HG03520 (cell line): Measurements from ENCODE around the gene FAM184A.
"Not testable (repeated sequence)": the region's sequence is repeated elsewhere in the genome, so short reads cannot be mapped to it uniquely, and the experiment has no call there.

Source experiments
- ATAC-seq: cut with Tn5 transposase; IDR thresholded peaks from one replicate; pipeline ENCODE4 v1.9.1; 2021; ENCODE audit warnings: mild to moderate bottlenecking, moderate library complexity; ENCODE audit not compliant: unreplicated experiment

FAM184A gene

DNA sequence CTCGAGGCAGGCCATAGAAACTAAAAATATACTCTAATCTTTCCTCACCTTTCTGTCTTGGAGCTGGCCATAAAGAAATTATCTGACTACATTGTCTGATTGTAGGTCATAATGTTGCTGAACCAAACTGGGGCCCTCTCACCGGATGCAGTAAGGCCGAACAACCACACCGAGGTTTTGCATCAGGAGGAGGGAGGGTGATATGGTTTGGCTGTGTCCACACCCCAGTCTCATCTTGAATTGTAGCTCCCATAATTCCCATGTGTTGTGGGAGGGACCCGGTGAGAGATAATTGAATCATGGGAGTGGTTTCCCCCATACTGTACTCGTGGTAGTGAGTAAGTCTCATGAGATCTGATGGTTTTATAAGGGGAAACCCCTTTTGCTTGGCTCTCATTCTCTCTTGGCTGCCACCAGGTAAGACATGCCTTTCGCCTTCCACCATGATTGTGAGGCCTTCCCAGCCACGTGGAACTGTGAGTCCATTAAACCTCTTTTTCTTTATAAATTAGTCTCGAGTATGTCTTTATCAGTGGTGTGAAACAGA lies 19.4 kb upstream of the FAM184A start:
- not testable (repeated sequence) for ATAC-seq

- no peak for ATAC-seq
Measured at GRCh38 chr6:119096721-119097565, 18.5 kb upstream of the FAM184A start.

GRCh38 chr6:119090256-119090655 lies 11.8 kb upstream of the FAM184A start:
- ATAC-seq = no peak

- ATAC-seq = no peak
Measured at GRCh38 chr6:119084784-119085183, 6.3 kb upstream of the FAM184A start.

DNA sequence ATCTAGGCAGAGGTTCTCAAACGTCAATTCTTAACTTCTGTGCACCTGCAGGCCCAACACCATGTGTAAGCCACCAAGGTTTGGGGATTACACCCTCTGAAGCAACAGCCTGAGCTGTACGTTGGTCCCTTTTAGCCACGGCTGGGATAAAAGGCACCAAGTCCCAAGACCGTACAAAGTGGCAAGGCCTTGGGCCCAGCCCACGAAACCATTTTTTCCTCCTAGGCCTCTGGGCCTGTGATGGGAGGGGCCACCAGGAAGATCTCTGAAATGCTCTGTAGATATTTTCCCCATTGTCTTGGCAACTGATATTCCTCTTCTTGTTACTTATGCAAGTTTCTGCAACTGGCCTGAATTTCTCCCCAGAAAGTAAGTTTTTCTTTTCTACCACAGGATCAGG lies 4.5 kb upstream of the FAM184A start:
- no peak for ATAC-seq

- no peak for ATAC-seq
Measured at GRCh38 chr6:119079283-119079809, 882 bp upstream of the FAM184A start.

GRCh38 chr6:119077643-119078375 lies 655 bp downstream of the FAM184A start:
- ATAC-seq = peak; percentile 18

- ATAC-seq = no peak
Measured at GRCh38 chr6:119077391-119077642, 1.1 kb downstream of the FAM184A start.

DNA sequence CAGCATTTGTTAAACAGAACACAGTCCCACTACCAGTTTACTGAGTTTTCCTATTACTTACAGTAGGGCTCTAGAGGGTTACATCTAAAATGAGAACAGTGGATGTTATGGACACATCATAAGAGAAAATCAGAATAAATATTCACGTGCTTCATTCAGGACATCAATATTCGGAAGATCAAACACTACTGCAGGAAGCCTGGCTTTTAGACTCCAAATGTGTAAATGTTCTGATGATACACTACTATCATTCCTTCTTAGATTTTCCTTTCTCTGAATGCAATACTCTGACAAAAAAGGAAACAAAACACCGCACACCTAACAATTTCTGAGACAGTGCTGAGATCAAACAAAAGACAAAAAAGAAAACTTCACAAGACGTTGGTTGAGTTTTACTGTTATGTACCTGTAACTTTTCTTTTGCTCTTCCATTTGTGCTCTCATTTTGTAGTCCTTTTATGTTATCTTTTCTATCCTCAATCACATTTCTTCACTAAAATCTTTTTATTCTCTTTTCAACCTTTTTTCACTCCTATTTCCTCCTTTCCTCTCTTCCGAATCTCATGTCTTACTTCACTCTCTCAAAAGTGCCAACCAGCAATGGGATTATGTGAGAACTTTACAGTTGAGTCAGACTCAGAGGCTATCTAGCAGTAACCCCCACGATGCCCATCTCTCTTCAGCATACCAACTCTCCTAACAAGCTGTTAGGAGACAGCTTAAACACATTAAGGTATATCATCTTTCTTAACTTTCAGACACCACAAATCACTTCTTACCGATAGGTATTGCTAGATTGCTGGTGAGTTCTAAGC lies 1.7 kb downstream of the FAM184A start:
- ATAC-seq = no peak

DNA sequence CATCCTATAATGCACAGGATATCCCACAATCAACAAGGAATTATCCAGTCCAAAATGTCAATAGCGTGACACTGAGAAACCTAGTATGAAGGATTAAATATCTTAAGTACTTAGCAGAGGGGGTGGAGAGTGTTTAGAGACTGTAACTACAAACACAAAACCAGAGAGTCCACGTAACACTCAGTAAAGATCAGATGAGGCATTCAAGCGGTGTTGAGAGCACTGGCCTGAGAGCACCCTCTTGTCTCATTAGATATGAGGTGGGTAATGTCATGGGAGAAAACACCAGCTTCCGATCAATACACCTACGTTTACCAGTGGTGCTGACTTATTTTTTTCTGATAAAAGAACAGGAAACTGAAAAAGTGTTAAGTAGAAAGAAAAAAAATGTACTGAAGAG lies 2.3 kb downstream of the FAM184A start:
- no peak for ATAC-seq

DNA sequence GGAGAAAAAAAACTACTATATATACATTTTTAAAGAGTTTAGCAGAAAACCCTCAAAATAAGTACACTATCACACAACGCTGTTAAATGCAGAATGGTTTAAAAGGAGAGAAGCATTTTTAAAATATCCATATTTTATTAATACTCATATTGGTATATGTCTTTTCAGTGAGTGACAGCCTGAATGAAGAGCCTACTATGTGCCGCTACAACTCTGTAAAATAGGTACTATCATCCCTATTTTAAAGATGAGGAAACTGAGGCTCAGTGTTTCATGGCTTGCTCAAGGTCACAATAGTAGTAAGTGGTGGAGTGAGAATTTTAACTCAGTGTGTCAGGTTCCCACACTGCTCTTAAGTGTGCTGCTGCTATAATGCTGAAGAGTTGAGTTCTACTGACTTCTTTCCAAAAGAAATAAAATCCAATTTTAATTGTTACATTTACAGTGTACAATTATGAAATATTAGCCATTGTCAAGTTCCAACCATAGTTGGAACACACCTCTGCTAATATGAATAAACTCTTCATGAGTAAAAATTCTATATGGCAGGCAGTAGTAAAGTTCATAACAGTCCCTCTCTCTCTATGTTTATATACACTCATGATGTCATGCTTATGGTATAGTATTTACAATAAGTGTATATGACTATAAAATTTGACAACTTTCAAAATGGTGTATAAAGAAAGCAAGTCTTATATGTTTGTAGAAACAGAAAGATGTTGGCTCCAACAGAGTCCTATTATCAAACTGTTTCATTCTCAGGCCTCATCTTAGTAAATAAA lies 3.1 kb downstream of the FAM184A start:
- ATAC-seq = no peak

GRCh38 chr6:119073307-119074051 lies 5.0 kb downstream of the FAM184A start:
- no peak for ATAC-seq

GRCh38 chr6:119071576-119071975 lies 6.9 kb downstream of the FAM184A start:
- no peak for ATAC-seq

DNA sequence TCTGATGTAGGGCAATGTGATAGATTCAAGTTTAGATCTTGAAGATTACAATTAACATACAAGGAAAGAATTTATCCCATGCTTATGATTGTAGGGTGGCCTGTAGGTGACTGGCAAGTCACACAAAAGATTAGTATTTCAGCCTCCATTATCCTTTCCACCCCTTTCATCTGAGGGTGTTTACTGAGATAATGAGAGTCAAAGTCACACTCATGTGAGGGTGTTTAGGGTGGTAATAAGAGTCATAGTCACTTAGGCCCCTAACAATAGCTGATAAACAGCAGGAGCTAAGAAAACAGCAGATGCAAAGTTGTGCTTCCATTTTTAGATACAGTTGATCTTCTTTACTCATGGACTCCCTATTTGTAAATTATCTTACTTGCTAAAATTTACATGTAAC lies 11.4 kb downstream of the FAM184A start:
- ATAC-seq = no peak

DNA sequence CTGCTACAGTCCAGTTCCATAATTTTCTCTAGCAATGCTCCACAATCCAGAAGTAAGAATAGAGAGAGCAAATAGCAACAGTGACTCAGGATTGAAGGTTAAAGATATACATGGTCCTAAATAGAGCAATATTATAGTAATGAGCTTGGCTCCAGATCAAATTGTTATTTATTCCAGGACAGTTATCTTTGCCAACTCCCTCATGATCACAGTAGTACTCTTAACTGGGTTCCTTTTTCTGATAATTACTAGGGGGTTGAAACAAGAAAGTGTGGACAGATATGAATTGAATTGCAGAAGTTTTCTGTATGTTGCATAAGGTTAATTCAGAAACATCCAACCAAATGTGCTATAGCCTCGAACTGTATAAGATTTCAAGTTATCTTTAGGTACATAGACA lies 11.9 kb downstream of the FAM184A start:
- no peak for ATAC-seq

DNA sequence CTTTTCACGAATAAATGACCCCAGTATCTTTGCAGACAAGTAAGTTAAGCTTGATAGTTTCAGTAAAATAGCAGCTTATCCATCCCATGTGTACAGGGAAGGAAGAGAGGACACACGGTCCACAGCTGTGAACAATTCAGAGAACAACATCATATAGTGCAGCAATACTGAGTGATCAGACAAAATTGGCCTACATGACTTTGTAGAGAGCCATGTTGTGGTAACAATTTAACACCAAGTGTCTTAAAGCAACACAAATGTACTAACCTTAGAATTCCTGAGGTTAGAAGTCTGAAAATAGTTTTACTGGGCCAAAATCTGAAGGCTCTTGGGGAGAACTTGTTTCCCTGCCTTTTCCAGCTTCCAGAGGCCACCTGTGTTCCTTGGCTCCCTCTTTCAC lies 12.5 kb downstream of the FAM184A start:
- ATAC-seq = no peak

DNA sequence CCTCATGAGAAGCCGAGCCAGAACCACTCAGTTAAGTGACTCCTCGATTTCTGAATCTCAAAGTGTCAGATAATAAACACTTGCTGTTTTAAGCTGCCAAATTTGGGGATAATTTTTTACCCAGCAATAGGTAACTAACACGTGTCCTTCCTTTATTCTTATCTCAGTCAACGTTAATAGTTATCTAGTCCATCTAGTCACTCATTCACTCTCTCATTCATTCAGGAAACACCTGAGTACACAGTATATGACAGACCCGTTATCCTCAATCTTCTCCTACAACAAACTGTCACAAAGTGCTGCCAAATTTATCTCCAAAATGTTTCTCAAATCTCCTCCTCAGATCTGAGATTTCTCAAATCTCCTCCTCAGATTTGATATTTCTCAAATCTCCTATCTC lies 13.1 kb downstream of the FAM184A start:
- ATAC-seq = no peak

GRCh38 chr6:119063491-119063890 lies 15.0 kb downstream of the FAM184A start:
- ATAC-seq = no peak

GRCh38 chr6:119061215-119061614 lies 17.2 kb downstream of the FAM184A start:
- no peak for ATAC-seq
